Left ventricle myocardium superior (tissue), 1 donor: ENCODE measurements around the gene TEX51. TPM values are rescaled to one million over a fixed set of nuclear protein-coding genes. Genes with fewer than 3 reads are reported as not detected.
A peak's percentile ranks its signal among the peaks of the same experiment; 100 is the strongest.

ENCODE experiments used
- ATAC-seq: fragments of 200-7000 bp; cut with Tn5 transposase; one replicate; pipeline ENCODE4 v1.9.1; 2020; ENCODE audit warnings: mild to moderate bottlenecking, moderate library complexity
- DNase-seq: peaks from one replicate; pipeline ENCODE4 v3.0.0-alpha.2; 2020
- intact Hi-C: fragments of 100-400 bp; cut with micrococcal nuclease; formaldehyde crosslinking; loops from one replicate; pipeline ENCODE4 v1.11.0; 2022
- total RNA-seq: library from RNA; stranded (reverse); fragmentation: NEBNext Ultra II Directional; extraction: Animal tissue kit (Norgen Biotek cat#: 25700); gene quantifications from one replicate; pipeline ENCODE4 v1.2.1, GENCODE V29; 2021
- donor health status: DM: no; HTN: yes; CAD: no; lungs with severe emphysema.

Gene TEX51
- total RNA-seq, 1 donor from 2014 or later: not detected

- ATAC-seq: no peak
- DNase-seq: no peak
- intact Hi-C loops: no loop called here
Measured at GRCh38 chr2:126942427-126943203, 43.9 kb downstream of the TEX51 start.

GRCh38 chr2:126943612-126944348 lies 45.1 kb downstream of the TEX51 start:
- intact Hi-C loops: no loop called here
- ATAC-seq (no peak), DNase-seq (no peak)

- intact Hi-C loops: no loop called here
- DNase-seq: peak; percentile 41
- no peak for ATAC-seq
Measured at GRCh38 chr2:126945118-126945517, 46.4 kb downstream of the TEX51 start.

- no peak for DNase-seq
- intact Hi-C loops: no loop called here
- no peak for ATAC-seq
Measured at GRCh38 chr2:126946318-126947102, 47.8 kb downstream of the TEX51 start.

GRCh38 chr2:126947103-126947429 lies 48.4 kb downstream of the TEX51 start:
- ATAC-seq (no peak), DNase-seq (no peak)
- intact Hi-C loops: no loop called here

- DNase-seq: no peak
- intact Hi-C loops: no loop called here
- ATAC-seq: no peak
Measured at GRCh38 chr2:126949775-126950174, 51.1 kb downstream of the TEX51 start.

- intact Hi-C loops: no loop called here
- ATAC-seq (no peak), DNase-seq (no peak)
Measured at GRCh38 chr2:126950504-126950903, 51.8 kb downstream of the TEX51 start.

Other genes starting within 250 kb of the TEX51 start
- gene GYPC, start 242.7 kb upstream of the TEX51 start, total RNA-seq: 114 TPM
- gene BIN1, start 208.3 kb downstream of the TEX51 start, total RNA-seq: 15.0 TPM